Esophagus mucosa (tissue), 1 donor: Measurements from ENCODE around the gene SH3BP4. TPM values are rescaled to one million over a fixed set of nuclear protein-coding genes. Genes with fewer than 3 reads are reported as not detected.

Experiments used
- ATAC-seq: fragments of 200-7000 bp; cut with Tn5 transposase; one replicate; pipeline ENCODE4 v1.9.1; 2020
- total RNA-seq: library from RNA; stranded (reverse); gene quantifications from one replicate; pipeline ENCODE4 v1.2.4, GENCODE V29; 2023
- donor health status: DM: yes; HTN: yes; CAD: no.

SH3BP4 gene
- total RNA-seq, 1 donor from 2014 or later, result 10.7 TPM

DNA sequence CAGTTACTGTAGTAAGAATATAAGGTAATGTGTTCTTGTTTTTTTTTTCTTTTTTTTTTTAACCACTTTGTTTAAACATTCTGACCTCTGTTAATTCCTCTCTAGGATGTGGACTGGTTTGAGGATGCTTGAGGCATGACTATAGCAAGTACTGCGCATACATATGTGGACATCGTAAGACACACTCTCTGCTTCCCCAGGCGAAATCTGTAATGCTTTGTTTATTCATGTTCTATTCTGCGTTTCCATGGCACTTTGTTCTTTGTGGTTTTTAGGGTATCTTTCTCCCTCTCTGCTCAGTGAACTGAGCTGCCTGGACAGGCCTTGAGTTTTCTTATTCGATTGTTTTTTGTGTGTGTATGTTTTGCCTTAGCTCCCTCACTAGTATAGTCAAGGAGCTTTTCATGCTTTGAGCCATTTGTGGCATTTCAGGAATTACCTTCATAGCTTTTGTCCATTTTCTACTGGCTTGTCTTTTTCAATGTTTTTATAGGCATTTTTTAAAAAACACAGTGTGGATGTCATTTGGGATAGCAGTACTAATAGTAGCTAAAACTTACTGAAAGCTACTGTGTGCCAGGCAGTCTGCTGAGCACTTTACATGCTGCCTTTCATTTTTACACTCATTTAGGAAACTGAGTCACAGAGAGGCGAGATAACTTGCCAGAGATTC lies 1.9 kb upstream of the SH3BP4 start:
- peak; percentile 28 for ATAC-seq

DNA sequence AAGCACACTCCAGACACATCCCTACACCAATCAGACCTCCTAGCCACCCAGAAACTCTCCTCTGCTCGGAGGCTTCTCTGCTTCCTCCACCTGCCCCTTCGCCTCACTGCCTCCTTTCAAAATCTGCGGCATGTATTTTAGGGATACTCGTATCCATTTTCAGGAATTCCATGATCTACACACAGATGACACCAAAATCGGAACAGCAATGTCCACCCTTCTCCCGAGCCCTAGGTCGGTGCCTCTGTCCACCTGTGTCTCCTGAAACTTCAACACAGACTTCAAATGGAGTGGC lies 1.4 kb upstream of the SH3BP4 start:
- no peak for ATAC-seq

DNA sequence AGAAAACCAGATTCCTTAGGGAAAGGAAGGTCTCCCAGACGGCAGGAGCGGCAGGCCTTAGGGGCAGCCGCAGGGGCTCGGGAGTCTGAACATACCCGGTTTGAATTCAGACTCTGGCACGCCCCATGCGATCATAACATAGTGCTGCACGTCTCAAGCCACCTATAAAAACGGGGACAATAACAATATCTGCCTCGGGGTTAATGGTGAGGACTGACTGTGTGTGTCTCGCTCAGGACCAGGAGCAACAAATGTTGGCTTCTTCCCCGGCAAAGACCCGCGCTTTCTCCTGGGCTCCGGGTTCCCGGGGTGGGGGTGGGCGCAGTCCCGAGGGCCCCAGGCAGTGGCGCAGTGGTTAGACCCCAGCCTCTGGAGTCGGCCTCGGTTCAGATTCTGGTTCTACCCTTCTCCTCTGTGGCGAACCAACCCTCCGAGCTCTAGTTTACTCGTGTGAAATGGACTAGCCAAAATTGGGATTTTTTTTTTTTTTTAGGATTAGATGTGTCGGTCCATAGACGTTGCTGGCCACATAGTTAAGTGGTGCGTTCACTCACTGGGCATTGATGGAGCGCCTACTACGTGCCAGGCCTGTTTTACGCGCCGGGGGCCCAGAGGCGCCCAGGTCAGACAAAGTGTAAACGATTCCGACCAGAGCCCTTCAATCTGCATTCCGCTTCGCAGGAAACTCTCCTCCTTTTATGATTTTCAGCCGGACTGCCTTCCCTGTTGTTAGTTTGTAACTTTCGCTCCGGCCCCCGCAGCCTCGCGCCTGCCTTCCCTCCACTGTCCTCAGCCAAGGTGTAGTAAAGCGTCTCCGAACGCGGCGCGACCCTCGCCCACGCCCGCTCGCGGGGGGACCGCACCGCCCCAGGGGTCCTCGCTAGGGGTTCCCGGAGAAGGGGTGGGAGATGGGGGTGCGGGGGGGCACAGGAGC lies 820 bp upstream of the SH3BP4 start:
- peak; percentile 26 for ATAC-seq

DNA sequence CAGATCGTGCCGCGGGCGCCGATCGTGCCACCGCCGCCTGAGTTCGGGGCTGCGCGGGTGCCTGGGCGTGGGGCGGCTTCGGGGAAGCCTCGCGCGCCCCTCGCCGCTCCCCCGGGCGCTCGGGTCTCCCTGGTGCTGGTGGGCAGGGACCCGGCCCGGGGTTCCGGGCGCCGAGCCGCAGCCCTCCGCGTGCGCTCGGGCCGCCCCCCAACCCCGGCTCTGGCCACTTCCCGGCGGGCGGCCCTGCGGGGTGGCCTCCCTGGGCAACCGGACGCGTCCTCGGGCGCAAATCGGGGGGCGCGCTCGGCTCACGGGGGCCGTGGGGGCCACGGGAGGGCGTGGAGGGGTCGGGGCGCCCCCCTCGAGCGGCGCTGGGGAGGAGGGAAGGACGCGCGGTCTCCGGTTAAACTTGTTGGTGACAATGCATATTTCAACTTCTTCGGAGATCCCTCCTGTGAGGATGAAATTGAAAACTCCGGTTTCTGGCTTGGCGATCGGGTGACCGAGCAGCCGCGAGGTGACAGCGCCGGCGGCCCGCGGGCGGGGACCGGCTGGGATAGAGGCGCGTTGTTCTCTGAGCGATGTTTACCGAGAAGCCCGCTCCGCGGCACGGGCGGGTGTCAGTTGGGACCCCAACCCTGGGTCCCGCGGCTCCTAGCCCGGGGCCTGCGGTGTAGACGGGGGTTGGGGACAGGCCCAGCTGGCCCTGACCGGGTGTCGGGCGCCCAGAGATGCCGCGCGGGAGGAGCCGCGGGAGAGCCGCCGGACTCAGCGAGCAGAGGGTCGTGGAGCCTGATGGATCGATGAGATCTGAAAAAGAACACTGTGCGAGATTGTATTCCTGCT lies 676 bp downstream of the SH3BP4 start:
- ATAC-seq, result peak; percentile 7

DNA sequence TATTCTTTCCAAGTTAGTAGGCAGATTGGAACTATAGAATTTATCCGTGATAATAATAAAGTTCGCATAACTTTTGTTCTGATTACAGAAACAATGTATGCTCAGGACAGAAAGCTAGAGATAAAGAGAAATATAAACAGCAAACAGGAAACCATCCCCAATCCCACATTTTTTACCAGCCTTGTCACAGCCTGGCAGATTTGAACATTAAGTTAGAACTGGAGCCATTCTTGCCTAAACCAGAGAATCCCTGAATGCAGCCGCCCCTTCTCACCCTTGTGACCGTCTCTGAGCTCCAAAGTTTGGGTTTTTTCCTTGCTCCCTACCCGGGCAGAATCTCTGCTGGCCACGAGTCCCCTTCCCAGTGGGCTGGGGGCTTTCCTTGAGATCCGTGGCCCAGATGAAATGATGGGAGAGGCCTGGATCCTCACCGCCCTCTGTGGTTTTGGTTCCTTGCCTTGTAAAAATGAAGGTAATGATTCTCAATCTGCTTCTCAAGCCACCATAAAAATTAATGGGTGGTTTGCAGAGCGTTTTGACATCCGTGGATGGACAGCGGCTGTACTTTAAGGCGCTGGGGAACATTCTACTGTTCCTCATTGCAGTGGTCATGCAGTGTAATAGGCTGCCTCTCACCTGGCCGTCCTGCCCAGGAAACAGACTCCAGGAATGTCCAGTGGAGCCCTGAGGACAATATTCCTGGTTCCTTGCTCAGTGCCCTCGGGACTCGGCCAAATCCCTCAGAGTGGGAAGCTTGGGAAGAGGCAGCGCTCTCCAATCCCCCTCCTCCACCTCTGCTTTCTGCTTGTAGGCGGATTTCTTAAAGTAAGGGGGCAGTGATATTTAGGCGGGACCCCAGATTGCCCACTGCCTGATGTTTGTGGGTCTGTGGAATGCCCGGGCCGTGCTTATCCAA lies 1.6 kb downstream of the SH3BP4 start:
- no peak for ATAC-seq

DNA sequence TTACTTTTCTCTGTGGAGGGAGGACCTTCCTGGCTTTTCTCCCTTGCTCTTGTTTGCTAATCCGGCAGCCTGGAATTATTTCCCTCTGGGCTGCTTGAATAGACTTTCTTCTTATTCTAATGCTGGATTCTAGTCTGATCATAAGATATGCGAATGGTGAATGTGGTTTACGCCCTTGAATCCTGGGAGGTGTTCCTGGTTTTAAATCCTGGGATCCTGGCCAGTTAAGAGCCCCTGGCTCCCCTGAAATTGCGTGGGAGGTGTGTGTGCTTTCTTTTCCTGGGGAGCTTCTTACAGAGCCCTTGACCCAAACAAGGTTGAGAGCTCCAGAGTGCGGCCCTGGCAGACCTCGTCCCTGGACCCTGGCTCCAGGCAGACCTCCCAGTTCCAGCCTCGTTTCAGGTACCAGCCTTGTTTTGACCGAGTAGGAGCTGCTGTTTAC lies 2.8 kb downstream of the SH3BP4 start:
- no peak for ATAC-seq

DNA sequence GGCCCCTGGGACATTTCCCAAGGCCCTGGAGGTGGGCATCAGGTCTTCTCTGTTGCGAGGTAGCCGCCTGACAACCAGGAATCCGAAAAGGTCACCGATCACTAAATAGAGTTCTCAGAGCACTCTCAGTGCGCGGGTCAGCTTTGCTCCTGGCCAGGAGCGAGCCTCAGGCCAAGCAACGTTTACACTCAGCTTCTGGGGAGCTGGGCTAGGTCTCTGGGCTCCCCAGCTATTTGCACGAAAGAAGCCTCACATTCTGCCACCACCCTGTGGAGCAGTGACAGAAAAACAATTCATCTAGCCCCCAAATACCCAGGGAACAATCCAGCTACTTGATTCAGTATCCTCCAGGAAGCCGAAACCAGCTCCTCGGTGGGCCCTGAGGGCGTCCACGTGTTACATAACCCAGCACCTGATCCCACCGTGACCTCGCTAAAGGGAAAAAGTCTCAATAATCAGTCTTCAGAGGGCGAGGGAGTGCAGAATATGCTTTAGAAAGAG lies 3.3 kb downstream of the SH3BP4 start:
- no peak for ATAC-seq

DNA sequence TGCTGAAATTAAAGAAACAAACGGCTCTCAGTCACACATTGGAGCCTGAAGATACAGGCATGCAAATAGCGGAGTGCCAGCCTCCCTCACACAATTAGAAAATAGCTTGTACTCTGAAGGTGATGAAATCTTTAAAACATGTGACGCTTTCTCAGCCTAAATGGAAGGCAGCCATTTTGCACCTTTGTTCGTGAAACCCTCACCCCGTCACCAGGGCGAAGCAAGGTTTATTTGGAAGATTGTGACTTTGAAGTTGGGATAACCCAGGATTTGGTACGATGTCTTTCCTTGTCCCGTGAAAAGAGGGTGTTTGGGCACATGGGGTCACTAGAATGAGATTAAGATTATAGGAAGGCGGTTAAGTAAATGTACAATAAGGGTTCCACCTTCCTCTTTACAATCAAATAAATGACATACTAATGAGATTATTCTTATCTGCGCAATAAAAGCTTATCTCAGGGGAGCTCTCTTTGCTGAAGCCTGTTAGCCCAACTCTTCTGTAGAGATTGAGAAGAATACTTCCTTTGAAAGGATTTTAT lies 4.2 kb downstream of the SH3BP4 start:
- ATAC-seq, result no peak

DNA sequence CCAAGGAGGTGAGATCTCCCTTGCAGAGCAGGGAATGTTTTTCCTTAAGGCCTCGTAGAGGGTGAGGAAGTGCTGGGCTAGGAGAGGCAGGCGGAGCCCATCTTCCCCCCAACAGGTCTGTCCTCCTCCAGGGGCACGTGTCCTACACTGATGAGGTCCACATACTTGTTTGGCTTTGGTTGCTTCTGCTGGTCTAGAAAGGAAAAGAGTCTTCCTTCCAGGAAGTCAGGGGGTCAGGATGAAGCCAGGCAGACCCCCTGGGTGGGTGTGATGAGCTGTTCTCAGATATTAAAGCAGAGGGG lies 6.0 kb downstream of the SH3BP4 start:
- ATAC-seq, result no peak

DNA sequence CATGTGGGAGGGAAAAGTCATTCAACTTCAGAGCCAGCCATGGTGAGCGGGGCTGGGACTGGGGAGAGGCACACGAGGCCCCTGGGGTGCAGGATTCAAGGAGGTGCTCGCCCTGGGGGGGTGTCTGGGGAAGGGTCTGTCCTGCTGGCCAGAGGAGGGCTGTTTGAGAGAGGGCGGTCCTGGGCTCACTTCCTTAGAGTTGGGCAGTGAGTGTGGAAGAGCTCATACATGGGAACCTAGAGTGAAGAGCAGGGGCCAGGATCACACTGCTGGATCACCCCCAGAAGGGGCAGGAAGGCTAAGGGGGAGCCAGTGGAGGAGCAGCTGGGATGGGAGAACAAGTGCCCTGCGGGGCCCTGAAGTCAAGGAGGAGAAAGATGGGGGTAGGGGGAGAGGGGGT lies 6.5 kb downstream of the SH3BP4 start:
- ATAC-seq, result no peak

DNA sequence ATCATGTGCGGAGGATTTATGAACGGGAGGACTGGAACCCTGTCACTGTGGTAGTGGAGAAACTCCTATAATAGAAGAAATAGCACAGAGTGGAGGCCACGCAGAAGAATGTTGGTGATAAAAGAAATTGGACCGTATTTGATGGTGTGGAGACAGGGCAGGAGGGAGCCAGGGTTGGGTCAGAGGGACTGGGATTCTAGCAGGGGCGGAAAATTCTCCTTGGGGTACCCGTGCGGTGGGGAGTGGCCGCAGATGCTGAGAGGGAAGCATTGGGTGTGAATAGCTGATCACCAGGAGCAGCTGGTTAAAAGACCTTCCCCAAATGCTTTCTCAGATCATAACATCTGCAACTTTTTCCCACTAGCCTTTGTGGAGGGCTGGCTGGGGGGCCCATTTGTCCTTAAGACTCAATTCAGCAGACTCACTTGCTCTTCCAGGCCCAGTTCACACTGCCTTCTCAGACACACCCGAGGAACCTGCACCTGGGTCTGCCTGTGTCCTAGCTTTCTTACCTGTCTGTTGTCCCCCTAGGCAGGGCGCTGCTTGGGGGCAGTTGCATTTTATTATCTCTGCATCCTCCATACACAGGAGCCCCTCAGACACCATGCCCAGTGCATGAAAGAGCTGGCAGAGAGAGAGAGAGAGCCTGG lies 7.1 kb downstream of the SH3BP4 start:
- ATAC-seq, result no peak

DNA sequence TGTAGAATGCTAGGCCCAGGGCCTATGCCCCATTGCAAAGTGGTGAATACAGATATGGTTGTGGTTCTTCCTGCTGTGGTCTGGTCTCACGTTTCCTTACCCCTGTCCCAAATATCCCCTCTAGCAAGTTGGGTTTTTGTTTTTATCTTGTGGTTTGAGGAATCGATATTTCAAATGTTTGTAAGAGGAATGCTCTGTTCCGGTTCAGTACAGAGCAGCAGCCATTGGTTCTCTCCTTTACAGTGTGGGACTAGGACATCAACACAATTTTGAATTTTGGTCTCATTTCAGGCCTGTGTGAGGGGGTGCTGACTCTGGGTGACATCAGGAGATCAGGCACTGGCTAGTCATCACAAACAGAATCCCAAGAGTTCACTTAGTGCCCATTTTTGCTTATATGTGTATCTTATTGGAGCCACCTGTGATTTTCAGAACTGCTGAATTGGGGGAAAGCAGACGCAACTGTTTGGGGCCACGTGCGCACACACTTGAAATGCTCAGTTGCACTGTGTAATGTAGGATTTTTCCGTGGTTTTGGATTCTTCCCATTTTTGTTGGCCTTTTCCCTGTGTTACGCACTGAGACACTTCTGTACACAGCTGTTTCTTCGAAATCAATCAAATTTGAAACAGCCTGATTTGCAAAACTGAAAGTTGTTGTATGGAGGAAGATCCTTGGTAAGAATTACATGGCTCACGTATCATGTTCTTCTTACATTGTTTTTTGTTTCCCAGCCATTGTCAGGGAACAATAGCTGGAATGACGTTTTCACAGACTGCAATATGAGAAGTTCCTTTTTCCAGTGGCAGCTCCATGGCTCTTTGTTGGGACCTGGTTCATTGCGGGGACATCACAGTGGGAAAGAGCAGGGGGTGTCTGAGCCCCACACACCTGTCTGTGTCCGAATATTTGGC lies 8.6 kb downstream of the SH3BP4 start:
- ATAC-seq, result no peak

DNA sequence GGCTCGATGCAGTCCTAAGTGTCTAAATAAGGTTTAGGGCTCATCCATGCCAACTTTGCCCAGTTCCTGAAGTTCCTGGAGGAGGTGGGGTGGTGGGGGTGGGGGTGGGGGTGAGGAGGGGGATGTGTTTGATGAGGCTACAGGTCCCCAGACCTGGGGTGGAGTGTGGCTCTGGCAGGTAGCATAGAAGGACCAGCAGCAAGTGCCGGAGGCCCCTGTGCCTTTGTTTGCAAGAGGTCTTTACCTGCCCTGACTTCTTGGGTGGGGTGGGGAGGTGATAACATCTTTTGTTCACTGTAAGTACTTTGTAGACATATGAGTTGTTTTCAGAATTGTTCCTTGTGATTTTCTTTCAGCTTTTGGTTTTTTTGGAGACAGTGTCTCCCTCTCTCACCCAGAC lies 10.0 kb downstream of the SH3BP4 start:
- no peak for ATAC-seq

DNA sequence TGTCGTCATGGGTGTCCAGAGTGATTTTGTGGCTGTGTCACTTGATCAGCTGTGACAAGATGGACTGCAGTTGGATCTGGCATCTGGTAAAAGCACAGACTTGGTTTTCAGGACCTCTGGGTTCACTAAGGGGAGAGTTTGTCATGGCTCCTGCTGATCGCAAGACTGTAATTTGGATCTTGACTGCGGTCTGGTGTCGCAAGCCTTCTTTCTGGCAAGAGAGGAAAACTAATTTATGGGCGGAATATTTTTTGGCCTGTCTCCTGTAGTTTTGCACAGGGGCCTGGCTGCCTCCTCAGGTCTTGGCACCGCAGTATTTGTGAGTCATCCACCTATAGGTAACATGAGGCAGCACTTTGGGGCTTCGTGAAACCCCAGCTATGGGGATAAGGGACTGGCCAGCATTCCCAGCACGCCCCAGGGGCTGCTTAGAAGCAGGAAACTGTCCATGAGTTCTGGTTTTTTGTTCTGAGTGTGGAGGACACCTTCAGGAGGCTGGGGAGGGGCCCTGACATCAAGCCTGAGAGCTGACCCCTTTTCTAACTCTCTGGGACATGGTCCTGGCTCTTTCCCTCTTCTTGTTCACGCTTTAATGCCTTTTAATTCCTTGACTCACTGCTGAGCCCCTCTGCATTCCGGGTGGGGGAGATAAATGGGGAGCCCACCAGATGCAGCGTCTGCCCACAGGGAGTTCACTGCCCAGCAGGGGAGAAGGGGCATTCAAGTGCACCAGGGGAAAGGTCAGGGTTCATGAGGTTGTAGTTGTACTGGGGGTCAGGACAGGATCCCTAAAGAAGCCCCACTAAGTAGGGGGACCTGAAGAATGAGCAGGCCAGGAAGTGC lies 12.2 kb downstream of the SH3BP4 start:
- peak; percentile 87 for ATAC-seq

DNA sequence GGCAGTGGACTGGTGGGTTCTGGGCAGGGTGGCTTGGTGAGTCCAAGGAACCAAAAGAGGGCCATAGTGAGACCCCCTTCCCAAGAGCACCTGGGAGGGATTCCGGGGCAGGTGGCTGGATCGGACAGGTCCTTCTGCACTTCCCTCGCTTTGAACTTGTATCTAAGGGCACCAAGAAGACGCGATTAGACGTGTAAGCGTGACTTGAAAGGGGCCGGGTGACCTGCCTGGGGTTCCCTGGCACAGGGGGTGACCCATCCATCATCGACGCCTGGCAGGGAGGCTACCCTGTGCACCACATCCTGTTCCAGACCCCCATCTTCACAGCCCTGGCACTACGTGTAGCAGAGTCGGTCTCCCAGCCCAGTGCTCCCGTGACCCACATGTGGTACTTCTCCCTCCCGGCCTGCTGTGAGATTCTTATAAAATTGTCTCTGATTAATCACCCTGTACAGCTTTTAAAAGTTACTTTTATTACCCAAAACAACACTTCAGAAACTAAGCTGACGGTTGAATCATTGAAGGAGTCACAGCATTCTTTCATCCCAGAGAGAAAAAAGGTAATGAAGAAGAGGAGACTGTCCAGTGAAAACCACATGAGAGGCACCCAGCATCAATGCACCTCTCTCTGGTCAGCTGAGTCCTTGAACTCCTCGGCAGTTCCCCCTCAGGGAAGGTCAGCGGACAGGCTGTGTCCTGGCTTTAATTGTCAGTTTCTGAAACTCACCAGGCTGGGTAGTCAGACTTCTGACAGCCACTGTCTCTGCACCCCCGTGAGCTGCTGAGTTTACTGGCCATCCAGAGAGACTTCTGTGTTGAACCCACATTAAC lies 13.0 kb downstream of the SH3BP4 start:
- ATAC-seq, result no peak

DNA sequence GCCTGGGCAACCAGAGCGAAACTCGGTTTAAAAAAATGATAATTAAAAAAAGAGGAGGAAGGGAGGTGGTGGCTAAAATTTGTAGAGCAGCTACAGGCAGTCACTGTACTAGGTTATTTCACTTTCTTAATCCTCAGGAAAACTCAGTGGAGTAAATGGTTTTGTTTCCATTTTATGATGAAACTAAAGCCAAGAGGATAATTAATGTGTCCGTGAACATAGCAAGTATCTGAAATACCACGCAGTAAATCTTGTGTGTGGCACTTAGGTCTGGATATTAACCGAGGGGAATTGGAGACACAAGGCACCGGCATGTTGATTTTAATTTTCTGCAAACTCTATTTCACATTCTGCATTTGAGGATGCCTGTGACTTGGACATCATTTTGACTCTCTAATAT lies 14.5 kb downstream of the SH3BP4 start:
- no peak for ATAC-seq

DNA sequence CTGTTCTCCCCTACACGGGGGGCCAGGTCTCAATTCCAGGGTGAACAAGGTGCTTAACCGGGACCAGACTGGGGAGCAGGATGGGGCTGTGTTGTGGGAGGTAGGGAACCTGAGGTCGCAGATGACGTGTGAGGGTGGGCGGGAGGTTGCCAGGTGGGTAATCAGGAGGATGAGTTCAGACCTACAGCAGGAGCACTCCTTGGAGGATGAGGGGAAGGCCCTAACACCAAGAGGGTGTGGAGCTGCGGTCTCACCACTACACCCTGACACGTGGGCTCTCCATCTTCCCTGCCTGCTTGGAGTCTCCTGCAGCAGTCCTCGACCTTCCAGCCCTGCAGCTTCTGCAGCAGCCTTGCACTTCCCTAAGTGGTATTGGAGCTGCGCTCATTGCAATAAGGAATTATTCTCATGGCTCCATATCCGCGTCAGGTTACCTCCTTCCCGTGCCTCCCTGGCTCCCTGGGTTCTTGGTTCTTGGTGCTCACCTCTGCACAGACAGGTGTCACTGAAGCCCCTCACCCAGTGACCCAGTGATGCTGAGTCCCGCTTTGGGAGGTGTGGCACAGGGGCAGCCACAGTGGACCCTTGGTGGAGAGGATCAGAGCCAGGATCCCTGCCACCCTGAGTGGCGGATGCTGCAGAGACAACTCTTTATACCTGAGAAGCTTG lies 15.5 kb downstream of the SH3BP4 start:
- no peak for ATAC-seq

DNA sequence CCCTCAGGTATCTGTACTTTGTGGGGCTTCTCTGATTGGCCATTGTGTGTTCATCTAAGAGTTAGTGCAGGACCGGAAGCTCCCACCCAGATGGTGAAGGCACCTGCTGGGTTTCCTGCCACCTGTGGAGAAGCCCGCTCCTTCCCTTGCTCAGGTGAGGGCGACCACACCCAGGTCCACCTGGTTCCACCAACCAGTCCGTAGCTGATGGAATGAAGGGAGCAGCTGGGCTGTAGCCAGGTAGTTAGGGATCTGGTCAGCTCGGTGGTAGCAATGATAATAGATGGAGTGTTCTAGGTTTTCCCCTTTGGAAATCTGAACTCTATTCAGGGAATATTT lies 16.0 kb downstream of the SH3BP4 start:
- no peak for ATAC-seq
